IMR-90 (cell line): ENCODE data around the gene NDUFV3. TPM values are rescaled to one million over a fixed set of nuclear protein-coding genes. Genes with fewer than 3 reads are reported as not detected.

Source experiments
- ATAC-seq: fragments of 200-7000 bp; cut with Tn5 transposase; 2 replicates; pipeline ENCODE4 v1.9.1; 2020; ENCODE audit warnings: low read depth, mild to moderate bottlenecking, moderate library complexity
- BruUV-seq: library from RNA; stranded (reverse); fragments of 400-500 nt; replicated peaks from 2 replicates; lab custom pipeline; 2021; lab: Mats Ljungman, UMichigan
- CTCF ChIA-PET: fragments of 300-600 bp; formaldehyde crosslinking; extraction: SDS; loops from one replicate; lab custom pipeline; 2021; ENCODE audit warnings: antibody characterized with exemption; lab: Yijun Ruan, JAX
- POLR2A ChIA-PET: fragments of 300-600 bp; sonication (Branson Sonifier 250); formaldehyde crosslinking; loops from one replicate; lab custom pipeline; 2022; ENCODE audit warnings: antibody characterized with exemption; ENCODE audit not compliant: unreplicated experiment; lab: Charles Lee
- DNase-seq: peaks from one replicate; pipeline ENCODE4 v3.0.0; 2013
- H2AFZ ChIP-seq: replicated peaks from 2 replicates; pipeline ENCODE3; 2013; ENCODE audit warnings: low read length, mild to moderate bottlenecking; ENCODE audit not compliant: poor library complexity
- H2AK5ac ChIP-seq: 2 replicates; pipeline ENCODE4 v1.6.1; 2013; ENCODE audit warnings: low read depth, low read length, inconsistent platforms
- H2AK9ac ChIP-seq: replicated peaks from 2 replicates; pipeline ENCODE3; 2013; ENCODE audit warnings: mild to moderate bottlenecking, low read depth, low read length, moderate library complexity; ENCODE audit not compliant: poor library complexity
- H2BK120ac ChIP-seq: 2 replicates; pipeline ENCODE4 v1.6.1; 2013; ENCODE audit warnings: low read depth, low read length, inconsistent platforms
- H2BK15ac ChIP-seq: 3 replicates; pipeline ENCODE4 v1.6.1; 2013; ENCODE audit warnings: low read depth, low read length, inconsistent platforms
- H2BK20ac ChIP-seq: 2 replicates; pipeline ENCODE4 v1.6.1; 2013; ENCODE audit warnings: low read depth, mild to moderate bottlenecking, inconsistent platforms, low read length, moderate library complexity
- H2BK5ac ChIP-seq: 2 replicates; pipeline ENCODE4 v1.6.1; 2013; ENCODE audit warnings: mild to moderate bottlenecking, low read depth, low read length, inconsistent platforms; ENCODE audit not compliant: poor library complexity, severe bottlenecking
- H3K14ac ChIP-seq: replicated peaks from 2 replicates; pipeline ENCODE4 v1.6.1; 2013; ENCODE audit warnings: low read depth, low read length, inconsistent platforms
- H3K18ac ChIP-seq: 2 replicates; pipeline ENCODE4 v1.6.1; 2013; ENCODE audit warnings: low read depth, low read length, control low read depth
- H3K23ac ChIP-seq: 2 replicates; pipeline ENCODE4 v1.6.1; 2013; ENCODE audit warnings: low read depth, low read length, inconsistent platforms
- H3K27ac ChIP-seq: 2 replicates; pipeline ENCODE4 v1.5.1; 2013; ENCODE audit warnings: mild to moderate bottlenecking, control low read depth, low read length; ENCODE audit not compliant: insufficient read depth
- H3K27me3 ChIP-seq: 2 replicates; pipeline ENCODE4 v1.6.1; 2013; ENCODE audit warnings: low read length; ENCODE audit not compliant: control insufficient read depth, insufficient read depth
- H3K36me3 ChIP-seq: 2 replicates; pipeline ENCODE4 v1.6.1; 2013; ENCODE audit warnings: low read length, mixed read lengths; ENCODE audit not compliant: control insufficient read depth, insufficient read depth
- H3K4ac ChIP-seq: 2 replicates; pipeline ENCODE4 v1.6.1; 2013; ENCODE audit warnings: low read depth, low read length, inconsistent platforms
- H3K4me1 ChIP-seq: 2 replicates; pipeline ENCODE4 v1.6.1; 2013; ENCODE audit warnings: low read length, mixed read lengths; ENCODE audit not compliant: control insufficient read depth, insufficient read depth
- H3K4me2 ChIP-seq: 2 replicates; pipeline ENCODE4 v1.6.1; 2013; ENCODE audit warnings: low read depth, mild to moderate bottlenecking, control low read depth, low read length, moderate library complexity
- H3K4me3 ChIP-seq: 2 replicates; pipeline ENCODE4 v1.5.1; 2013; ENCODE audit warnings: low read depth, mild to moderate bottlenecking, control low read depth, low read length, moderate library complexity; ENCODE audit not compliant: insufficient read depth
- H3K56ac ChIP-seq: 2 replicates; pipeline ENCODE4 v1.6.1; 2013; ENCODE audit warnings: low read length, inconsistent platforms; ENCODE audit not compliant: insufficient read depth; ENCODE audit errors: extremely low read depth
- H3K79me1 ChIP-seq, 2 experiments: 2 replicates each; pipeline ENCODE4 v1.6.1; 2013; ENCODE audit warnings: low read length in 2 of 2, inconsistent platforms in 1 of 2, low read depth in 1 of 2
- H3K9ac ChIP-seq: 2 replicates; pipeline ENCODE4 v1.6.1; 2013; ENCODE audit warnings: low read depth, low read length, control low read depth
- H3K9me1 ChIP-seq: 2 replicates; pipeline ENCODE4 v1.6.1; 2013; ENCODE audit warnings: low read length, inconsistent platforms; ENCODE audit not compliant: insufficient read depth
- H3K9me3 ChIP-seq: 2 replicates; pipeline ENCODE4 v1.6.1; 2013; ENCODE audit warnings: low read length; ENCODE audit not compliant: control insufficient read depth, insufficient read depth
- H4K20me1 ChIP-seq: 2 replicates; pipeline ENCODE4 v1.6.1; 2013; ENCODE audit warnings: low read length, inconsistent platforms; ENCODE audit not compliant: insufficient read depth
- H4K5ac ChIP-seq: 2 replicates; pipeline ENCODE4 v1.6.1; 2013; ENCODE audit warnings: mild to moderate bottlenecking, low read depth, low read length, control low read depth
- H4K8ac ChIP-seq, 2 experiments: 2 replicates each; pipeline ENCODE4 v1.6.1; 2013; ENCODE audit warnings: low read depth in 2 of 2, low read length in 2 of 2, control low read depth in 1 of 2, inconsistent platforms in 1 of 2
- H4K91ac ChIP-seq: 2 replicates; pipeline ENCODE4 v1.6.1; 2013; ENCODE audit warnings: low read depth, low read length, inconsistent platforms; ENCODE audit not compliant: insufficient read depth
- CEBPB ChIP-seq: IDR thresholded peaks from 2 replicates; pipeline ENCODE4 v1.6.1; 2012; ENCODE audit warnings: low read depth, low read length, improper control_type of control experiment
- MXI1 ChIP-seq: IDR thresholded peaks from 2 replicates; pipeline ENCODE4 v1.6.1; 2012; ENCODE audit warnings: low read depth, mild to moderate bottlenecking, low read length, moderate library complexity, borderline replicate concordance
- SMC3 ChIP-seq: fragments of 150-350 bp; IDR thresholded peaks from 2 replicates; pipeline ENCODE4 v1.6.1; 2016; ENCODE audit warnings: low read depth, mild to moderate bottlenecking, antibody characterized with exemption, low read length, moderate library complexity
- WGBS, 2 experiments: methylation state at CpG; one replicate each; pipeline versions ENCODE4 v1.1.5 to v1.1.7; 2013; ENCODE audit warnings: missing lambda C conversion rate in 2 of 2; ENCODE audit not compliant: insufficient read length in 1 of 2; ENCODE audit errors: extremely low coverage in 2 of 2; 5-methylcytosine and 5-hydroxymethylcytosine counted together
- dilution Hi-C: fragments of 300-500 bp; cut with HindIII; formaldehyde crosslinking; loops from one replicate; pipeline ENCODE4 v1.14.3; 2018; ENCODE audit warnings: low sequenced_read_pairs; ENCODE audit not compliant: unreplicated experiment
- in situ Hi-C: fragments of 300-500 bp; cut with MboI; formaldehyde crosslinking; loops from 3 replicates; pipeline ENCODE4 v1.14.3; 2019; ENCODE audit warnings: low sequenced_read_pairs, inconsistent platforms, mixed read lengths
- intact Hi-C: fragments of 100-400 bp; cut with micrococcal nuclease; formaldehyde crosslinking; loops from 2 replicates; pipeline ENCODE4 v1.10.0; 2022
- polyA plus RNA-seq, 3 experiments: library from polyadenylated mRNA; depleted of rRNA; stranded (reverse); fragments of >200 nt; gene quantifications; 2 replicates each; pipeline ENCODE4 v1.2.3, GENCODE V29; 2012; ENCODE audit warnings: low replicate concordance in 1 of 3
- total RNA-seq: library from RNA; depleted of rRNA; stranded (reverse); fragments of >200 nt; gene quantifications from 2 replicates; pipeline ENCODE4 v1.2.3, GENCODE V29; 2012

Gene NDUFV3
- total and polyA plus RNA-seq, 2 of the 4 experiments (the other 2 are of a cell fraction), result 38.5 to 55.6 TPM

DNA sequence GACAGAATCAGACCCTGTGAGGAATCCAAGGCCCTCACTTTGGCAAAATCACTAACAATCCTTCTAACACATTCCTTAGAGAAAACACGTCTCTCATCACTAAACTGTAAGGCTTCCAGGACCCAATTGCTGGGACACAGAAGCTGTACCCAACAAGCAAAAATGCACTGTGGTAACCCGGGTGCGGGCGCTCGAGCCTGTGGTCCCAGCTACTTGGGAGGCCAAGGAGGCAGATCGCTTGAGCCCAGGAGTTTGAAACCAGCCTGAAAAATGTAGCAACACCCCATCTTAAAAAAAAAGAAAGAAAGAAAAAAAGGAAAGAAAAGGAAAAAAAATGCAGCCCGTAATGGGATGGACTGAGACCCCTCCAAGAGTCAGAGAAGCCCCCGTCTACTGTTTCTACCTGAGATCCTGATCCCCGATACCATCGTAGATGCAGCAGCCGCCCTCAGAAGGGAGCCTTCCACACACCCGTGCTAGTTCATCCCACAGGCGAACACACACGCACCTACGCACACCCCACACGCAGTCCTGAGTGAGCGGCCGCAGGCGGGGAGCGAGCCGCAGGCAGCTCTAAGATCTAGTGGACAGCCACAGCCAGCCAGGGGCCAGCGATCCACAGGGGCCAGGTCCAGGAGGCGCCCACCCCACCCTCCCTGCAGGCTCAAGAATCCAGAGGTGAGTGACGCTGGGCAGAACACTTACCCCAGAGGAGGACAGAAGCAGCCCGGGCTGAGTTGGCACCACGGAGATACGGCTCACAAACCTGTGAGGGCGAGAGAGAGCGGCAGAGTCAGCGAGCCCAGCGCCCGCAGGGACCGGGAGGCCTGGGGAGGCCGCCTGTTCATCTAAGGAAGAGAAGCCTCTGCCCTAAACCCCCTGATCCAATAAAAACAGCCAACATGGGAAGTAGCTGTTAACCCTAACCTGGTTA lies 33.9 kb upstream of the NDUFV3 start:
- Histone ChIP-seq H2BK5ac (no peak overlapping the region), H4K20me1 (peaks cover 25% of the 10 kb centered on the region), H2BK20ac (no peak overlapping the region), H3K56ac (no peak overlapping the region), H2BK120ac (no peak overlapping the region), H3K4ac (no peak overlapping the region), H4K8ac (no peak overlapping the region), H3K4me2 (no peak overlapping the region), H2AK9ac (no peak overlapping the region), H3K4me1 (no peaks in the 10 kb centered on the region), H3K9me3 (no peaks in the 10 kb centered on the region), H3K9ac (no peak overlapping the region), H4K5ac (no peak overlapping the region), H3K36me3 (peaks cover 55% of the 10 kb centered on the region), H3K23ac (no peak overlapping the region), H3K18ac (no peak overlapping the region), H3K79me1 (peaks cover 22 to 27% of the 10 kb centered on the region in 2 experiments), H3K27me3 (no peaks in the 10 kb centered on the region), H3K4me3 (no peak overlapping the region), H2AFZ (no peak overlapping the region), H3K27ac (no peak overlapping the region), H2AK5ac (no peak overlapping the region), H2BK15ac (no peak overlapping the region), H3K14ac (no peak overlapping the region), H4K91ac (no peak overlapping the region), H3K9me1 (no peaks in the 10 kb centered on the region)
- intact Hi-C loops (no loop called here), dilution Hi-C loops (no loop called here), in situ Hi-C loops (loop anchor here (25.0 kb wide), 1 partner anchor 97 kb away; no protein-coding TSS in a partner anchor)
- ATAC-seq, result no peak
- TF ChIP-seq SMC3 (no peak), MXI1 (no peak), CEBPB (no peak)
- ChIA-PET CTCF (no interaction called here), POLR2A (no interaction called here)
- no TSS peak for BruUV-seq
- DNase-seq, result no peak
- whole genome bisulfite sequencing, 2 experiments, result 100% methylated on average over 5 of the region's 34 CpGs; no CpG with 5 or more reads in 1 of the 2 experiments
